Erythroblast (primary cell): ENCODE data around the gene PIK3AP1.

Source experiments
- GATA1 ChIP-seq: IDR thresholded peaks from 2 replicates; pipeline ENCODE4 v1.6.1; 2011; ENCODE audit warnings: low read depth, mild to moderate bottlenecking, control low read depth, low read length, moderate library complexity
- POLR2A ChIP-seq: IDR thresholded peaks from 2 replicates; pipeline ENCODE4 v1.6.1; 2011; ENCODE audit warnings: mild to moderate bottlenecking, low read length

DNA sequence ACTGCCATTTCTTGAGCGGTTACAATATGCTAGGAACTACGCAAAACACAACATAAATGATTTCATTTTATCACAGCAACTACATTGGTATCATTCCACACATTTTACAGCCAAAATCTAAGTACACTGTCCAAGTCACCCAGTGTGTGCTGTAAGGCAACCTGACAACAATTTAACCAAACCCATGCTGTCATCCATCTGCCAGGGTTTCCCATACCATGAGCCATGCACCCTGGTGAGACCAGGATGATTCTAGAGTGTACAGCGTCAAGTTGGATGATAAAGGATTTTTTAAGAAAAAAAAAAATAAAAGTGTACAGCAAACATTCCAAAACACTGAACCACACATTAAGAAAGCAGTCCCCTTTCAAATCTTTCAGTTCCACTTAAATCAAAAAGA, 52.9 kb downstream of the PIK3AP1 start:
- TF ChIP-seq POLR2A (no peak), GATA1 (no peak)
